GM10847 (cell line): ENCODE data around the gene ADA.

Source experiments
- POLR2A ChIP-seq: IDR thresholded peaks from 2 replicates; pipeline ENCODE4 v1.6.1; 2011; ENCODE audit not compliant: insufficient read length; ENCODE audit errors: extremely low read depth

The ADA gene

GRCh38 chr20:44684047-44684967 lies 32.8 kb upstream of the ADA start:
- TF ChIP-seq POLR2A, result no peak

GRCh38 chr20:44683263-44684046 lies 32.0 kb upstream of the ADA start:
- TF ChIP-seq POLR2A, result no peak

- no peak for TF ChIP-seq POLR2A
Observed at GRCh38 chr20:44681796-44682566, 30.5 kb upstream of the ADA start.

- no peak for TF ChIP-seq POLR2A
Observed at GRCh38 chr20:44678990-44679611, 27.6 kb upstream of the ADA start.

DNA sequence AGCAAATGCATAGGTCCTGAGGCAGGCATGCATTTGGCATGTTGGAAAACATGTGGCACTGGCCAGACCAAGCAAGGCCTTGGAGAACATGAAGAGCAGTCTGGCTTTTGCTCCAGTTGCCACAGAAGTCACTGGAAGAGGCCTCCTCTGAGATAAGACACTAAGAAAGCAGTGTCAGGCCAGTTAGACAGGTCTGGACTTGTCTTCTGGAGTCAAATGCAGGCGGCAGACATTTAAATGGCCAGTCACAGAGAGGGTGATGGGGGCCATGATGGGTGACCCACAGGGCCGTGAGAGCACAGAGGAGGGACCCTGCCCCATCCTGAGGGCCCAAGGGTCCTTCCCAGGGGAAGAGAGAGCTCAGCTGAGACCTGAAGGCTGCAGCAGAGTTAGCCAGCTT lies 26.7 kb upstream of the ADA start:
- no peak for TF ChIP-seq POLR2A

GRCh38 chr20:44666066-44666465 lies 14.6 kb upstream of the ADA start:
- TF ChIP-seq POLR2A, result no peak

DNA sequence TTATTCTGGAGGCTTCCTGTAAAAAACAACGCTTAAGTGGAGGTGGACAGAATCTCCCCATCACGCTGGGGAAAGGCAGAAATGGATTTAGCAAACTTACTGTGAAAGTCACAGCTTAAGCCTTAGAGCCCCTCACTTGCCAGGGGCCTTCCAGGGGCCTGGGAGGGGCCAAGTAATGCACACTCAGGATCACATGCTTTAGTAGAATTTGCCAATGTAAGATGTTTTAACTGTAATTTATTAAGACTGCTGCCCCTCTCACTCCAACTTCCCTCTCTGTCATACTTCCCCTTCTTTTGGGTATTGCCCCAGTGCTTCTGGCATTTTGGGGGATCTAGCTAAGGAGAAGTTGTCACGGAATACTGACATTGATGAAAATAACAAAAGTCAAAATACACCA lies 12.6 kb upstream of the ADA start:
- no peak for TF ChIP-seq POLR2A

DNA sequence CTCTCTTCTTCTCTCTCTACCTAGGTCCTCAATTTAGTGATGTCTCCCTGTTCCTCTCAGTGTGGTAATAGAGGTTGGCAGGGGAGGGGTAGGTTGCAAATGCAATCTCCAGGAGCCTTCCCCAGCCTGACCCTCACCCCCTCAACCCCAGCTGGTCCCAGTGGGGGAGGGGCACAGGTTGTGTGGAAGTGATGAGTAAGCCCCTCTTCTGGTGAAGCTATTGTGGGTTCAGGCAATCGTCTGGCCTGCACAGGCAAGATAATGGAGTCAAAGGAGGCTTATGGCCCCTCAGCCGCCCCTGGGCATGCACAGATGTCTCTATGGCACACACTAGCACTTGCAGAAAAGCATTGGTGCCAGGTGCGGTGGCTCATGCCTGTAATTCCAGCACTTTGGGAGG lies 10.8 kb upstream of the ADA start:
- TF ChIP-seq POLR2A, result no peak

DNA sequence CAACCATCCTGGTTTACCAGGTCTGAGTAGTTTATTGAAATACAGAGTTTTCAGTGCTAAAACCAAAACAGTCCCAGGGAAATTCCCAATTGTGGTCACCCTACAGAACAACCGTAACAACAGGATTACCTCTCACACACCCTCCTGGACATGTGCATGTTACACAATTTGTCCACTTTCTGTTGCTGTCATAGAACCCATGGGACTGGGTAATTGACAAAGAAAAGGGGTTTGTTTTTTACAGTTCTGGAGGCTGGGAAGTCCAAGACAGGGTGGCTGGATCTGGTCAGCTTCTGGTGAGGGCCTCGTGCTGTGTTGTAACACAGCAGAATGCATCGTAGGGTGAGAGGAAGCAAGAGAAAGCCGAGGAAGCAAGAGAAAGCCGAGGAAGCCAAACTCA lies 9.1 kb upstream of the ADA start:
- TF ChIP-seq POLR2A, result no peak

DNA sequence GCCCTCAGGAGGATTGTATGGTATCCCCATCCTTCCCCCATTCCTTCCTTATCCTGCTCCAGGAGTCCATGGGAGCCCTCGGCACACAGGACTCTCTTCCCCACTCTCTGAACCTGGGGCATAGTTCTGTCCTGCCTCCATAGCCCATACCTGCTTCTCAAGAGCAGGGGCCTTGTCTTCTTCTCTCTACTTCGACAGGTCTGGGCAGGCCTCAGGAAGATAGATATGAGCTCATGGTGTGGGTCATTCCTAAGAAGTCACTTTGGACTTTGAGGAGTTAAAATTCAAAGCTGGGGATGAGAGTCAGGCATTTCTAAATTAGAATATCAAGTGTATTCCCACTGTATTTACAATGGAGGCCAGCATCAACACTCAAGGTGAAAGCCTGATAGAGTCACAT lies 8.4 kb upstream of the ADA start:
- TF ChIP-seq POLR2A, result no peak

DNA sequence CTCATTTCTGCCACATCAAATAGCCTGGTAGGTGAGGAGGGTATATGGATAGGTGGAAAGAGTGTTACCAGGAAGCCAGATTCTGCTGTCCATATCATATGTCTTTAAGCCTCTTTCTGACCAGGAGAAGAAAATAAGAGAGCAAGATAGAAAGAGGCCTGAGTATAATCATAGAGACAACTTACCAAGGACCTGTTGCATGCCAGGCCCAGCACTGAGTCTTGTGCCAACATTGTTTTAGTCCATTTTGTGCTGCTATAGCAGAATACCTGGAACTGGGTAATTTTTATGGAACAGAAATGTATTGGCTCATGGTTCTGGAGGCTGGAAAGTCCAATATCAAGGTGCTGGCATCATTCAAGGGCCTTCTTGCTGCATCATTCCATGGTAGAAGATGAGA lies 7.3 kb upstream of the ADA start:
- TF ChIP-seq POLR2A, result no peak

GRCh38 chr20:44657875-44658274 lies 6.4 kb upstream of the ADA start:
- TF ChIP-seq POLR2A, result no peak

GRCh38 chr20:44656448-44656847 lies 4.9 kb upstream of the ADA start:
- no peak for TF ChIP-seq POLR2A

DNA sequence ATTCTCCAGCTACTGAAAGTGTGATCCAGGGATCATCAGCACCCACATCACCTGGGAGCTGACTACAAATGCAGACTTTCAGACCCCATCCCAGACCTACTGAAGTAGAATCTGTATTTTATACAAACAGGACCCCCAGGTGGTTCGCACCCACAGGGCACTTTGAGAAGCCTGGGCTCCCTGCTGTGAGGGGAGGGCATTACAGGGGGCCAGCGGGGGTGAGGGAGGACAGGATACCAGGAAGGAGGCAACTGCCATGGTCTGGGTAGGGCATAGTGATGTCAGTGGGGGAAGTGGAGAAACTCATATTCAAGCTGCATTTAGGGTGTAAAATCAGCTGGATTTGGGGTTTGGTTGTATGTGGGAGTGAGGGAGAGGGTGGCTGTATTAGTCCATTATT lies 2.0 kb upstream of the ADA start:
- no peak for TF ChIP-seq POLR2A

DNA sequence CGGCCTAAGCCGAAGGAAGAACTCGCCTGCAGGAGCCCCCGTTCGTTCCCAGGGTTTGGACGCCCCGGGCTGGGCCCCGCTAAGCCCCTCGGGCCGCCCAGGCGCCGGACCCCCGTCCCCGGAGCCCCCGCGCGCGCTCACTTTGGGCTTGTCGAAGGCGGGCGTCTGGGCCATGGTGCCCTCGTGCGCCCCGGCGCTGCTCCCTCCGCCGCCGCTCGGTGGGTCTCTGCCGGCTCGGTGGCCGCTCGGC lies 140 bp downstream of the ADA start:
- TF ChIP-seq POLR2A, result no peak
